HTERT RPE-1 (cell line): Measurements from ENCODE around the gene MECR.

Source experiments
- in situ Hi-C: fragments of 300-500 bp; cut with MboI; formaldehyde crosslinking; loops from 4 replicates; pipeline ENCODE4 v1.14.3; 2020; ENCODE audit warnings: low sequenced_read_pairs

MECR gene

DNA sequence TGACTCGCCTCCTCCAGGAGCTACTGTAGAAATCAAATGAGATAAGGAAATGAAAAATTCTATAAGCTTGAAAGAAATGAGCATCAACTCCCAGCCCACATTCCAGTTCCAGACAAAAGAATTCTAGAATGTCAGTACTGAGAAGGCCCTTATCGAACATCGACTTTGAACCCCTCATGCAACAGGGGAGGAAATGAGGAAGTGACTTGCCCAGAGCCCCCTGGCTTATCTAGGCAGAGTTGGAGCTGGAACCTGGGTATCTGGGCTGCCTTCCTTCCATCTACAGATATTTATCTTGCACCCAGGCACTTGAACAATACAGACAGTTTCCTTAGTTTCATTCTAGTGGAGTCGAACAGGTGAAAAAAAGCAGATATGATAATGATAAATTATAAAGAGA, 22.3 kb downstream of the MECR start:
- in situ Hi-C loops: no loop called here

DNA sequence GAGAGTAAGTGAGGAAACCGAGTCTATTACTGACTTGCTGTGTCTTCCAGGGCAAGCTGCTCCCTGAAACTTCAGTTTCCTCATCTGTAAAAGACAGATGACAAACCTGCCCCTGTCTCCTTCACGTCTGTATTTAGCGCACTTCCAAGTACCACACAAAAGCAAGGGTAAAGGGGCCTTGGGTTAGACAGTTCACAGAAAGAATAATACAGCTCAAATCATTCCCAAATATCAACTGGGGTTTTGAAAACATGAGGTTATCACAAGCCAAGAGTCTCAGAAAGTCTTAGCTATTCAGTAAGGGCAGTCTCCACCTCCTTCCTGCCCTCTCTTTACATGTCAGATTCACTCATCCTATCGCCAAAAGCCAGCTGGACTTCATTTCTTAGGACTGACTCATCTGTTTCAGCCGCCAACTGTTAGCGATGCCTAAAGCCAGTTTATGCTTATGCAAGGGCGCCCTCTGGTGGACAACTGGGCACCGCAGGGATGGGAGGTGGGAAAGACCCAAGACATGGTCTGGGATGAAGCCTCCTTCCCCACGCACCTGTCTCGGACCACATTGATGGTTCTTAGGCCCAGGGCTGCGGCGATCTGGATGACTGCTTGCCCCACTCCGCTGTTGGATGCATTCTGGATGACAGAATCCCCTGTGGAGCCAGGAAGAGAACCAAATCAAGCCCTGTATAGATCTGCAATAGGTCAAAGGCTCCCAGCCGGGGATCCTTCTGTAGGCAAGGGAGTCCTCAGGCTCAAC, 28.0 kb downstream of the MECR start:
- in situ Hi-C loops: no loop called here

DNA sequence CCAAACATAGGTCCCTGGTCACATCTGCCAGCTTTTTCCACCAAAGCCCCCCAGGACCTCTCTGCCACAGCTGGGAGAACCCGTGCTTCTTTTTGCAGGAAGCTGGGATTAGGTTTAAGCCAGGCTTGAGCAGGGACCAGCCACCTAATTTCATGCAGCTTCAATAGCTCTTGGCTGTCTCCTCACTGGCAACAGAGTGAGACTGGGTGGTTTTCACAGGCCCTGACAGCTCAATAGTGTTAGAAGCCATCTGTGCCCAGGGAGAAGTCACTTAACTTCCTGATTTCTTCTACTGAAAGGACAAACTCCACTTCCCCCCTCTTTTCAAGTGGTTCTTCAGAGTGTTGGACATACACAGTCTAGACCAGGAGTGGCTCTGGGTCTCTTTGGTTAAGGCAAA, 28.7 kb downstream of the MECR start:
- in situ Hi-C loops: no loop called here

DNA sequence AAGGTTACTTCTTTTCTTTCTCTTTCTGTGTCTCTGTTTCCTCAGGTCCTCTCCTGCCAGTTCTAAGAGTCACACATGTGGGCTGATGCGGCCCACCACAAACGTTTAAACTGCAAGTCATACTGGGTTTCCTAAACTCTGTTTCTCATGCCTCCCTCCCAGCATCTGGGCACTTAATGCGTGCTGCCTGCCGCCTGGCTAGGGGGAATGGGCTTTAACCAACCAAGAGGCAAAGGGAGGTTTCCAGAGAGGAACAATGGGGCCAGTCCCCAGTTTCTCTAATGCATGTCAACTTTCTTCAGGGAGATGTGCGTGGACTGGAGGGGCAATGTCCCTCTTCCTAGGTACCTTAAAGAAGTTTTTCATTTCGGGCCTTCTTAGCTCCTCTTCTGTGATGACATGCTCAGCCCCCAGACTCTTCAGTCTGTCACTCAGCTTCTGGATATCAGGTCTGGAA, 29.1 kb downstream of the MECR start:
- in situ Hi-C loops: no loop called here

DNA sequence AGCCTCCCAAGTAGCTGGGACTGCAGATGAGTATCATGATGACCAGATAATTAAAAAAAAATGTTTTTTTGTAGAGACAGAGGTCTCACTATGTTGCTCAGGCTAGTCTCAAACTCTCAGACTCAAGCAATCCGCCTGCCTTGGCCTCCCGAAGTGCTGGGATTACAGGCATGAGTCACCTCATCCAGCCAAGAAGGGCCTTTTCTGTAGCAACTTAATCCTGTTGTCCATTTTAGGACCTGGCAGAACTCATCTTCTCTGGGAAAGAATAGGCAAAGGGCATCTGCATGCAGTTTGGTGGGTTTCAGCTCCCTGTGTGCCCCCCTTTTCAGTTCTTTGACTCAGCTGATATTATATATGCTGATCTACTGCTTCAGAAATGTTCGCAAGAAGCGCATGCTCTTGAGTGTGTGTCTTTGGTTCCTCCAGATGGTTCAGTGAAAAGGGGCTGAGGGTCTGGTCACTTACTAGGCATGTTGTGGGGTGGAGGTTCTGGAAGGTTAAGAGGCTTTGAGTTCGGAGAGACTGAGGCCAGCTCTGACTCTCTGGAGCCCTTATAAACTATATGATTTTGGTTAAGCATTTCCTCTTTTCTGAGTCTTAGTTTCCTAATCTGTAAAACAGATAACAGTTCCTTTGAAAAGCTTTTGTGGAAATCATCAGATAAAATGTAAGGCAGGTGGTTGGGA, 29.7 kb downstream of the MECR start:
- in situ Hi-C loops: no loop called here

DNA sequence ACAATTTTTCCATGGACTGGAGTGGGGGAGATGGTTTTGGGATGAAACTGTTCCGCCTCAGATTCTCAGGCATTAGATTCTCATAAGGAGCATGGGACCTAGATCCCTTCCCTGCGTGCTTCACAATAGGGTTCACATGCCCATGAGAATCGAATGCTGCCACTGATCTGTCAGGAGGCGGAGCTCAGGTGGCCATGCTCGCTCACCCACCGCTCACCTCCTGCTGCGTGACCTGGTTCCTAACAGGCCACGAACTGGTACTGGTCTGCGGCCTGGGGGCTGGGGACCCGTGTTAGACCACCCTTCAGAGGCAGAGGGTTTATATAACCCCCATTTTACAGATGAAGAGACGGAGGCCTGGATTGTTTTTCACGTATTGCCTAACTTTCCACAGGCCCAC, 32.7 kb downstream of the MECR start:
- in situ Hi-C loops: loop anchor here (25.0 kb wide), 1 partner anchor 311 kb away; no protein-coding TSS in a partner anchor

DNA sequence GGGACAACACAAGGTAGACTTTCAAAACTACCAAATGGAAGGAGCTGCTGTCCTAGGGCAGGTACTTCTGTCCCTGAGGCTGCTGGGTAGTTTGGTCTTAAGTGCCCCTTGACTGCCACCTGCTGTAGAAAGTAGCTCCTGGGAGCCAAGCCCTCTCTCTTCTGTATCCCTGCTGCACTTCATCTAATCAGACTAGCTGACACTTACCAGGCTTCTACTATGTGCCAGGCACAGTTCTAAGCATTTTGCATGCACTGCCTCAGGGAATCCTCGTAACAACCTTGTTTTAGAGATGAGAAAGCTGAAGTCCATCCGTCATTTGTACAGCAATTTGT, 33.2 kb downstream of the MECR start:
- in situ Hi-C loops: loop anchor here (25.0 kb wide), 1 partner anchor 310 kb away; no protein-coding TSS in a partner anchor

DNA sequence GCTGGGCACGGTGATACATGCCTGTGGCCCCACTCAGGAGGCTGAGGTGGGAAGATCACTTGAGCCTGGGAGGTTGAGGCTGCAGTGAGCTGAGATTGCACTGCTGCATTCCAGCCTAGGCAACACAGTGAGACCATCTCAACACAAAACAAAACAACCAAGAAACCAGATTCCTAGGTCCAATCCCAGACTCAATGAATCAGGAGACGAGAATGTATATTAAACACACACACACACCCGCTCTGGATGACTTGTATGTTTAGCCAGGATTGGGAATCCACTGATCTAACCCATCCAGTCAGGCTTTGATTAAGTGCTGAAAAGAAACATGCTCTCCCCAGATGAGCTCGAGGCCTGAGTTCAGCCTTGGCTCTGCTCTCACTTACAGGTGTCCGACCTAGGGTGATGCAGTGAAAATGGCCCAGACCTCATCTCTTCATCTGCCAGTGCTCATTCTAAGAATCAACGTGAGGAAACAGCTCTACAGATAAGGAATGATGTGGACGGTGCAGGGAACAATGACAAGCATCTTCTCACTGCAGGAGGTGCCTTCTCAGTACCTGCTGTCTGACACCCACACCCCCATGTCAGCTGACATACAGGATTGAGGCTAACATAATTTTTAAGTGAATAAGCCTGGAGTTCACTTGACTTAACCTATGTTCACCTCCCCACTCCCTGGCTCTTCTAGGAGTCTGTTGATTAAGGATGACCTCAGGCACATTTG, 33.7 kb downstream of the MECR start:
- in situ Hi-C loops: loop anchor here (25.0 kb wide), 1 partner anchor 310 kb away; no protein-coding TSS in a partner anchor

DNA sequence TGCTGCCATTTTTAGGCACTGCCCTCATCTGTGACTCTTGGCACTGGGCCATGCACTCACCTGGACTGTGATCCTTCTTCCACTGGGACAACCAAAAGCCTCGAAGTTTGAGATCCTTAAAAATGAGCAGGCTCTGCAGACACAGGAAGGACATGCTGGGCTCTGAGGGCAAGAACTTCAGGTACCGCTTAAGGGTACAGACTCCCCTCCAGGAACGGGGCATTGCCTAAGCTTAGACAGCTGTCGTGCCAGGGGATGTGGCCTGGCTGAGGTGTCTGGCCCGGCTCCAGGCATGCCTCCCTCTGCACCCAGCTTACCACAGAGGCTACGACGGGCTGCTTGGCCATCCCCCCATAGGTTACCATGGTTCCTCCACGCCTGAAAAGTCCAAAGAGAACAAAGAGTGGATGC, 34.8 kb downstream of the MECR start:
- in situ Hi-C loops: loop anchor here (25.0 kb wide), 1 partner anchor 309 kb away; no protein-coding TSS in a partner anchor

DNA sequence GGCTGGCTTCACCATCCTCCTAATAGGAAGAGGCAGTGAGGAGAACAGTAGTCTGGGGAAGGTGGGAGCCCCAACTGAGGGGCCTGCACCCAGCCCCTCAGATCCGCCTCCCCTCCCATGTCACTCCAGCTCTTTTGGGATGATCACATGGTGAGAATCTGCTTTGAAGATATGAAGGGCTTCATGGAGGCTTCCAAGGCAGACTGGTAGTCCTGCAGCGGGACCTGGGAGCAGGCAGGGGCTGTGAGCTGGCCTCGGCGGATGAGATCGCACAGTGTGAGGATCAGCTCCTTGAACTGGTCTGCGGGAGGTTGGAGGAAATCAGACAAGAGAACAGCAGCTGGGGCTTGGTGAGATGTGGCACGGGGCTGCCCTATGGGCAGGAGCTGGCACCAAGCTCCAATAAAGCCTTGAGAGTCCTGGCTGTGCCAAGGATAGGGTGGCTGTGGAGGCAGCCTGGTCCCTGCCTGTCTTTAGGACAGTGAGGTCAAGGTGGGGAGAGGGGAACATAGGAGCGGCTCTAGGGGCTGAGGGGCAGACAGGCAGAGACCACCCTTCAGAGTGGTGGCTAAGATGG, 36.8 kb downstream of the MECR start:
- in situ Hi-C loops: loop anchor here (25.0 kb wide), 1 partner anchor 307 kb away; no protein-coding TSS in a partner anchor

DNA sequence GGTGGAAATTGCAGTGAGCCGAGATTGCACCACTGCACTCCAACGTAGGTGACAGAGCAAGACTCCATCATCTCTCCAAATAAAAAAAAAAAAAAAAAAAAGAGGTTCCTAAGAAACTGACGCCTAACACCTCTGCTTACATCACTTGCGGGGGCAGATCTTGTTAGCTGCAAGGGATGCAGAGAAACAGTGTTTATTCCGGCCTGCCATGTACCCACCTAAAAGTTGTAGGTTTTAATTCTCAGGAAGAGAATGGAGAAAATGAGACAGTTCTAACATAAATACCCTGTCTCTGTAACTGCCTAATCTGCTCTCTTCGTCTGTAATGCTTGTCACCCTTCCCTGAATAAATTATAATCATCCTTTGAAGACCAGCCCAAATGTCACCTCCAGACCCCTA, 40.0 kb downstream of the MECR start:
- in situ Hi-C loops: loop anchor here (25.0 kb wide), 1 partner anchor 303 kb away; no protein-coding TSS in a partner anchor

DNA sequence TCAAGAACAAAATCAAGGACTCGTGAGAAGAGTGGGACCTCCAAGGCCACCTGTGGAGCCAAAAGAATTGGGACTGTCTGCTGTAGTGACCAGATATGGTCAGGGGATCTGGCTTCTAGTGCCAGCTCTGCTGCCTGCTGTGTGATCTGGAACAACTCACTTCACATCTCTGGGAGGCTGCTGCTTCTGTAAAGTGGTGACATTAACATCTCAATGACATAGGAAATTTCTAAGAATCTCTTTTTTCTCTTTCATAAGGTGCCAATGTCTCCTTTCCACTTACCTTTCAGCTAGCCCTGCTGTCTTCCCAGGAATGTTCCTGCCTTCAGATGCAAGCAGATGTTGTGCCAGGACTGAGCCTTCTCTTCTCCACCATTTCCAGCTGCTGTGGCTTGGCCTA, 44.0 kb downstream of the MECR start:
- in situ Hi-C loops: loop anchor here (25.0 kb wide), 1 partner anchor 299 kb away; no protein-coding TSS in a partner anchor

DNA sequence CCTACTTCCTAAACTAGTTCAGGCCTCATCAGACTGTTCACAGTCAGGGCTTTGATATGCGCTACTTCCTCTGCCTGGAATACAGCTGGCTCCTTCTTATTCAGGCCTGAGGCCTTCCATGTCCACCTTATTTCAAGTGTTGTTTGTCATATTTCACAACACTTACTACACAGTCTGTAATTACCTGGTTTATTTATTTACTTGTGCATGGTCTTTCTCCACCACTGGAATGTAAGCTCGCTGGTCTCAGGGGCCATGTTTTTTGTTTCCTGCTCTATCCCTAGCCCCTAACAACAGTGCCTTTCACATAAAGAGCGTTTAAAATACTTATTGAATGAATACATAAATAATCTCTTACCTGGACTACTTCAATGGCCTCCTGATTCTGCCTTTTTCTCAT, 44.5 kb downstream of the MECR start:
- in situ Hi-C loops: loop anchor here (25.0 kb wide), 1 partner anchor 299 kb away; no protein-coding TSS in a partner anchor

DNA sequence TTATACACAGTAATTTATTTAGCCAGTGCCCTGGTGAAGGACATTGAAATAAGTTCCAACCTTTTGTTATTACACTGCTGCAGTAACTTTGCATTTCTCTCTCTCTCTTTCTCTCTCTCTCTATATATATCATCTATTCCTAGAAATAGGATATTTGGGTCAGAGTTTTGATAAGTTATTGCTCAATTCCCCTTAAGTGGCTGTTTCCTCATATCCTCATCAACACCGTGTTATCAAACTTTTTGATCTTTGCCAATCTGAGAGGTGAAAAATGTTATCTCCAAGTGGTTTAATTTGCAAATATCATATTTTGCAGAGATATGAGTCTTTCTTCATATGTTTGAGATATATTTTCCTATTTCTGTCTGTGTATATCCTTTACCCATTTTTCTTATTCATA, 47.4 kb downstream of the MECR start:
- in situ Hi-C loops: loop anchor here (25.0 kb wide), 1 partner anchor 296 kb away; no protein-coding TSS in a partner anchor

DNA sequence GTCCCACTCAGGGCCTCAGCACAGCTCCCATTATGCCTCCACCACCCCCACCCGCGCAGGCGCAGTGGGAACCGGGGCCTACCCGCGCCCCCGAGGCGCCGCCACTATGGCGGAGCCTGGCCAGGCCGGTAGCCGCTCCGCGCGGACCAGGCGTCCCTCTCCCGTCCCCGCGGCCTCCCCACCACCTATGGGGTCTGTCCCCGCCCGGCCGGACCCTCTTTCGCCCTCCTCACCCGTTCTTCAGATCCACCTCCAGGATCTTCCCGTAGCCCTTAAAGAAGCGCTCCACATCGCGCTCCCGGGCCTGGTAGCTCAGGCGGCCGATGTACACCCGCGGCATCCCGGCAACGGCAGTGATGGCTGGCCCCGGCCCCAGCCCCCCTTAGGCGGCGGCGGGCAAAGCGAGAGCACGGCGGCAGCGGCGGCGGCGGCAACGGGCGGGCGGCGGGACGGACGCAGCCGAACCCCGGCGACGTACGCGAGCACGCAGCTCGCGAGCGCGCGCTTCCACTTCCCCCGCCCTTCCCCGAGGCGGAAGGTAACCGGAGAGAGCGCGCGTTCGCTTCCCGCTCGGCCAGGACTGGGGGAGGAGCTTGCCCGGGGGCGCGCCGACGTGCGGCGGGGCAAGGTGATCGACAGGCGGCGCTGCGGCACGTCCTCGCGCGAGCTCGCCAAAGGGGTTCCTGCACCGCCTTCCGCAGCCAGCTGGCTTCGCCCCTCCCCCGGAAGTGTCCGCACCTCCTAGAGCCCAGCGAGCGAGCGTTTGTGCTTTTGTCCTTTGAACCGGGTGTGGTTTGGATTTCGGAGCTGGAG, 49.1 kb downstream of the MECR start, which contains the start of gene SRSF4:
Gene SRSF4 (minus strand): TSS at position 488 of the 813 bp plus-strand sequence. CDS start 148 bp downstream, at position 340.
- in situ Hi-C loops: loop anchor here (25.0 kb wide), 1 partner anchor 294 kb away; no protein-coding TSS in a partner anchor

DNA sequence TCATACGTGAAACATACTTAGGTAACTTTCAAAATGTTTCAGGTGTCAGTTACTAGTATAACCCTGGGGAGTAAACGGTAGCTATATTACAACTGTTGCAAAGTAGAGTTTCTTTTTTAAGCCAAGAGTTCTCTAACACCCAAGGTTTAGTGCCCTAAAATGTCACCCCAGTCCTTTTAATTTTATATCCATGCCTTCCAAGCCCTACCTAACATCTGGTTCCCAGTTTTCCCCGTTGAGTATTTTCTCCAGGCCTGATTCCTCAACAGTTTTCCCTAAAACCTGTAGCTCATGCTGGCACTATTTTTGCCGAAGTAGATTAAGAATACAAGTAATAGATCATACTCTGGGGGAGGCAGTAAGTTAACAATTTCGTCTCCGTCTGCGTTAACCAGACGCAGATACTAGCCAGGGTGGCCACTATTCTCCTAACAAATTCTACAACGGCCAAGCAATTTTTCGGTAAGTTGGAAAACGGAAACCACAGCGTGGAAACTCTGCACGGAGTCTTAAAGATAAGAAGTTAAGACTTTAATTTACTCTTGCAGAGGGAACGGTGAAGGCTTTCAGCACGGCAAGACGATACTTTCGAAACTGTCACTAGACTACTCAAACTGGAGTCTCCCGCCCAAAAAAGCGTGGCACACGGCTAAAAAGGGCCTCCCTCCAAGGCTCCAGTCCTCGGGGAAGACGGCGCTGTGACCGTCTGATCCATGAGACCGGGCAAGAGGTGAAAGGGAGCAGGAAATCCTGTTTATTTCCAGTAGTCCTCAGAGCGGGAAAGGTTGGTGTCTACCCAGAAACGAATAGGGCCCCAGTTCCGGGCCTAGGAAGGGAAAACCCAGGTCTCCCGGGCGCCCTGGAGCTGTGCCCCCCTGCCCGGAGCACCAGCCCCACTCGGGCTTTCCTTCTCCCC, 50.0 kb downstream of the MECR start:
- in situ Hi-C loops: loop anchor here (25.0 kb wide), 1 partner anchor 293 kb away; no protein-coding TSS in a partner anchor

DNA sequence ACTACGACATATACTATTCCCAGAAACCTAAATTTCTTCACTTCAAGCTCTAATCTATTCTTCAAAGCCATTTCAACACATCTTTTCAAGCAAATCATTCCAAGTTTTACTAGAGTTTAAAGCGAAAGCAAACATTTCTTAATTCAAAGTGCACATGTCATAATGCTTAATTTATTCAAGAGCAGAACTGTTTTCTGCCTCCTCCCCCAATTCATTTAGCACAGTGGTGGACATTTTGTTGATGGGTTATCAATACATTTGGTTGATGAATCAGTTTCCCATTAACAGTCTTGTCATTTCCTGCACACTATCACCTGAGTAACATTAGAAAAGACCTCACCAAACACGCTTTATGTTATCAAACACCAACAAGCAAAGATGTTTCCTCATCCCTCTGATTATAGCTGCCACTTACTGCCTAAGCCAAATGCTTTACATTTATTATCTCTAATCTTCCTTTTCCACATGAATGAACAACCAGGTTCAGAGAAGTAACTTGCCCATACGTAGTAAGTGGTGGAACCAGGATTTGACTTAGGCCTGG, 51.0 kb downstream of the MECR start:
- in situ Hi-C loops: loop anchor here (25.0 kb wide), 1 partner anchor 292 kb away; no protein-coding TSS in a partner anchor

DNA sequence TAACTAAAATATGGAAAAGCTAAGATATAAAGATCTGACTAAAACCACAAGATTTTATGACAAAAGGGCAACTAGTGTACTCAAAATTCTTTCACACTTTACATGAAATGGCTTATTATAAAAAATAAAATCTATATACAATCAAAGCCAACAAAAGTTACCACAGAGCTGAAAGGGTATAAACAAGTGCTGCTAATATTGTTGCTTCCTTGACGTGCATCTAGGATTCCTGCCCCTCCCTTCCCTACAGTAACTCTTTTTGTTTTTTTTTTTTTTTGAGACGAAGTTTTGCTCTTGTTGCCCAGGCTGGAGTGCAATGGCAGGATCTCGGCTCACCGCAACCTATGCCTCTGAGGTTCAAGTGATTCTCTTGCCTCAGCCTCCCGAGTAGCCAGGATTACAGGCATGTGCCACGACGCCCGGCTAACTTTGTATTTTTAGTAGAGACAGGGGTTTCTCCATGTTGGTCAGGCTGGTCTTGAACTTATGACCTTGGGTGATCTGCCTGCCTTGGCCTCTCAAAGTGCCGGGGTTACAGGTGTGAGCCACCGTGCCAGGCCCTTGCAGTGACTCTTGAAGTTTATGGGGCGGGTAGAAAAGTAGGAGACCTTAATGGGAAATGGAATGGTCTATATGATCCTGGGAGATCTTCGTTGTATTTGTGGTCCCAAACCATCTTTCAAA, 53.6 kb downstream of the MECR start:
- in situ Hi-C loops: loop anchor here (25.0 kb wide), 1 partner anchor 290 kb away; no protein-coding TSS in a partner anchor
